Measurements from ENCODE around the gene CHSY1.

Gene CHSY1

GRCh38 chr15:101162701-101163483 lies 89.0 kb downstream of the CHSY1 start:
- H3K36me3 ChIP-seq (ENCODE audit: insufficient read depth, low read length), result no peaks in the 10 kb centered on the region
- H3K9ac ChIP-seq (ENCODE audit: low read depth, low read length, poor library complexity, severe bottlenecking), result no peak overlapping the region
- H4K20me1 ChIP-seq (ENCODE audit: insufficient read depth, low read length, poor library complexity, severe bottlenecking), result no peaks in the 10 kb centered on the region
- H2AFZ ChIP-seq (ENCODE audit: low read length), result no peak overlapping the region
- no peak overlapping the region for H3K4me2 ChIP-seq (ENCODE audit: low read depth, low read length, poor library complexity, severe bottlenecking)
- peaks cover 21% of the 10 kb centered on the region; the same call in 1 of the 2 replicates for H3K9me3 ChIP-seq (ENCODE audit: insufficient read depth, low read depth, low read length)
- peaks cover 21% of the 10 kb centered on the region for H3K4me1 ChIP-seq (ENCODE audit: insufficient read depth, low read length, poor library complexity, severe bottlenecking)
- H3K4me3 ChIP-seq (ENCODE audit: low read length, poor library complexity, severe bottlenecking), result no peak overlapping the region
- no peaks in the 10 kb centered on the region for H3K27me3 ChIP-seq (ENCODE audit: insufficient read depth, low read length, poor library complexity, severe bottlenecking)
- TF ChIP-seq CTCF (conservative IDR thresholded peaks at IDR 0.05; ENCODE audit: low read length), result no peak
- H3K9me2 ChIP-seq (replicated peaks; ENCODE audit: low read depth, low read length), result no peaks in the 10 kb centered on the region
- no peaks in the 10 kb centered on the region for H3K79me2 ChIP-seq (ENCODE audit: insufficient read depth, low read length)
- 0 out of 2 replicates have a peak, but pooled peaks cover 3% of the 10 kb centered on the region for H3F3A ChIP-seq (ENCODE audit: low read depth)

GRCh38 chr15:101161656-101162055 lies 90.2 kb downstream of the CHSY1 start:
- H2AFZ ChIP-seq (ENCODE audit: low read length), result no peak overlapping the region
- 0 out of 2 replicates have a peak, but pooled peaks cover under 1% of the 10 kb centered on the region for H3F3A ChIP-seq (ENCODE audit: low read depth)
- no peaks in the 10 kb centered on the region for H3K27me3 ChIP-seq (ENCODE audit: insufficient read depth, low read length, poor library complexity, severe bottlenecking)
- no peaks in the 10 kb centered on the region for H3K36me3 ChIP-seq (ENCODE audit: insufficient read depth, low read length)
- no peaks in the 10 kb centered on the region for H3K79me2 ChIP-seq (ENCODE audit: insufficient read depth, low read length)
- H3K4me3 ChIP-seq (ENCODE audit: low read length, poor library complexity, severe bottlenecking), result no peak overlapping the region
- H3K4me2 ChIP-seq (ENCODE audit: low read depth, low read length, poor library complexity, severe bottlenecking), result no peak overlapping the region
- H3K9me3 ChIP-seq (ENCODE audit: insufficient read depth, low read depth, low read length), result peaks cover 21% of the 10 kb centered on the region; the same call in 1 of the 2 replicates
- H3K4me1 ChIP-seq (ENCODE audit: insufficient read depth, low read length, poor library complexity, severe bottlenecking), result peaks cover 11% of the 10 kb centered on the region
- H3K9ac ChIP-seq (ENCODE audit: low read depth, low read length, poor library complexity, severe bottlenecking), result no peak overlapping the region
- TF ChIP-seq CTCF (conservative IDR thresholded peaks at IDR 0.05; ENCODE audit: low read length) (no peak), EZH2phosphoT487 (IDR thresholded peaks at IDR 0.05; ENCODE audit: borderline replicate concordance) (no peak)
- H4K20me1 ChIP-seq (ENCODE audit: insufficient read depth, low read length, poor library complexity, severe bottlenecking), result no peaks in the 10 kb centered on the region
- no peaks in the 10 kb centered on the region for H3K9me2 ChIP-seq (replicated peaks; ENCODE audit: low read depth, low read length)

GRCh38 chr15:101159936-101160815 lies 91.7 kb downstream of the CHSY1 start:
- H3K4me2 ChIP-seq (ENCODE audit: low read depth, low read length, poor library complexity, severe bottlenecking), result no peak overlapping the region
- H3K79me2 ChIP-seq (ENCODE audit: insufficient read depth, low read length), result no peaks in the 10 kb centered on the region
- no peak overlapping the region for H3K4me3 ChIP-seq (ENCODE audit: low read length, poor library complexity, severe bottlenecking)
- no peaks in the 10 kb centered on the region for H3F3A ChIP-seq (ENCODE audit: low read depth)
- H3K9me3 ChIP-seq (ENCODE audit: insufficient read depth, low read depth, low read length), result peaks cover 6% of the 10 kb centered on the region; the same call in 1 of the 2 replicates
- H3K27me3 ChIP-seq (ENCODE audit: insufficient read depth, low read length, poor library complexity, severe bottlenecking), result no peaks in the 10 kb centered on the region
- no peaks in the 10 kb centered on the region for H4K20me1 ChIP-seq (ENCODE audit: insufficient read depth, low read length, poor library complexity, severe bottlenecking)
- no peak overlapping the region for H3K9ac ChIP-seq (ENCODE audit: low read depth, low read length, poor library complexity, severe bottlenecking)
- H2AFZ ChIP-seq (ENCODE audit: low read length), result no peak overlapping the region
- H3K36me3 ChIP-seq (ENCODE audit: insufficient read depth, low read length), result no peaks in the 10 kb centered on the region
- no peak for TF ChIP-seq EZH2phosphoT487 (IDR thresholded peaks at IDR 0.05; ENCODE audit: borderline replicate concordance)
- TF ChIP-seq CTCF (conservative IDR thresholded peaks at IDR 0.05; ENCODE audit: low read length), result no peak
- no peaks in the 10 kb centered on the region for H3K9me2 ChIP-seq (replicated peaks; ENCODE audit: low read depth, low read length)
- H3K4me1 ChIP-seq (ENCODE audit: insufficient read depth, low read length, poor library complexity, severe bottlenecking), result peaks cover 11% of the 10 kb centered on the region
